ENCODE measurements around the gene IPPK.
A peak's percentile ranks its signal among the peaks of the same experiment; 100 is the strongest.

IPPK gene

DNA sequence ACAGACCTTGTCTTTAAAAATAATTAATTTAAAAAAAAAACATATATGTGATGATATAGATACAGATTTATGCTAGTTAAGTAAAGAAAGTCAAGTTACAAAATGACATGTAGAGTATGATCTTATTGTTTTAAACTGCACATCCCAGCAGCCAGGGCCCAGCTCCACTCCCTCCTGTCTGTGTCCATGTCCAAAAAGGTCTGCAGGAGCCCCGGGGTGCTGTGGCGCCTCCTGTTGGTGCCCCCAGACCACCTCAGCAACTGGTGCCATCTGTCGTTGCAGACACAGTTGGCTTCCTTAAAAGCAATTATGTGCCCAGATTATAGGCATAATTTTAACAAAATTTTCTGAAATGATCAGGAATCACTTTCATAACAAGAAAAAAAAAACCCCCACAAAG is 33.3 kb downstream of the IPPK start:
- DNase-seq (ENCODE audit: low read depth): no peak
- TF ChIP-seq, protein P1, sequence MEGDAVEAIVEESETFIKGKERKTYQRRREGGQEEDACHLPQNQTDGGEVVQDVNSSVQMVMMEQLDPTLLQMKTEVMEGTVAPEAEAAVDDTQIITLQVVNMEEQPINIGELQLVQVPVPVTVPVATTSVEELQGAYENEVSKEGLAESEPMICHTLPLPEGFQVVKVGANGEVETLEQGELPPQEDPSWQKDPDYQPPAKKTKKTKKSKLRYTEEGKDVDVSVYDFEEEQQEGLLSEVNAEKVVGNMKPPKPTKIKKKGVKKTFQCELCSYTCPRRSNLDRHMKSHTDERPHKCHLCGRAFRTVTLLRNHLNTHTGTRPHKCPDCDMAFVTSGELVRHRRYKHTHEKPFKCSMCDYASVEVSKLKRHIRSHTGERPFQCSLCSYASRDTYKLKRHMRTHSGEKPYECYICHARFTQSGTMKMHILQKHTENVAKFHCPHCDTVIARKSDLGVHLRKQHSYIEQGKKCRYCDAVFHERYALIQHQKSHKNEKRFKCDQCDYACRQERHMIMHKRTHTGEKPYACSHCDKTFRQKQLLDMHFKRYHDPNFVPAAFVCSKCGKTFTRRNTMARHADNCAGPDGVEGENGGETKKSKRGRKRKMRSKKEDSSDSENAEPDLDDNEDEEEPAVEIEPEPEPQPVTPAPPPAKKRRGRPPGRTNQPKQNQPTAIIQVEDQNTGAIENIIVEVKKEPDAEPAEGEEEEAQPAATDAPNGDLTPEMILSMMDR (IDR thresholded peaks at IDR 0.05; ENCODE audit: insufficient read depth, low read depth, low read length, missing control alignments): no peak
- H3K4me3 ChIP-seq (ENCODE audit: low read depth, low read length): no peak overlapping the region

DNA sequence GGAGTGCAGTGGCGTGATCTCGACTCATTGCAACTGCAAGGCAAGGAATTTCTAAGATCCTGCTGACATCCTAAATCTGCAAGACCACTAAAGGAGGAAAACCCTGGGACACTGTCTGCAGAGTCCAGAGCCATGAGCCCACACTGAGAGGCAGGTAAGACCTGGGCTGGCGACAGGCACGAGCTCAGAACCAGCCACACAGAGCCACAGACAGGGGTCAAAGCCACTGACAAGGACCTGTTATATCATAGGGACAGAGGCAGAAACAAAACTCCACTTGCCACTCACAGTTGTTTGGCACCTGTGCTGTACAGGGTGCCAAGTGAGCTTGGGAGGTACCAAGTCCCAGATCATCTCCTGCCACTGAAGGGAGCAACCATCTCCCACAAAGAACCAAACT is 34.2 kb downstream of the IPPK start:
- no peak overlapping the region for H3K4me3 ChIP-seq (ENCODE audit: low read depth, low read length)
- TF ChIP-seq, protein P1 (IDR thresholded peaks at IDR 0.05; ENCODE audit: insufficient read depth, low read depth, low read length, missing control alignments): no peak
- no peak for DNase-seq (ENCODE audit: low read depth)

DNA sequence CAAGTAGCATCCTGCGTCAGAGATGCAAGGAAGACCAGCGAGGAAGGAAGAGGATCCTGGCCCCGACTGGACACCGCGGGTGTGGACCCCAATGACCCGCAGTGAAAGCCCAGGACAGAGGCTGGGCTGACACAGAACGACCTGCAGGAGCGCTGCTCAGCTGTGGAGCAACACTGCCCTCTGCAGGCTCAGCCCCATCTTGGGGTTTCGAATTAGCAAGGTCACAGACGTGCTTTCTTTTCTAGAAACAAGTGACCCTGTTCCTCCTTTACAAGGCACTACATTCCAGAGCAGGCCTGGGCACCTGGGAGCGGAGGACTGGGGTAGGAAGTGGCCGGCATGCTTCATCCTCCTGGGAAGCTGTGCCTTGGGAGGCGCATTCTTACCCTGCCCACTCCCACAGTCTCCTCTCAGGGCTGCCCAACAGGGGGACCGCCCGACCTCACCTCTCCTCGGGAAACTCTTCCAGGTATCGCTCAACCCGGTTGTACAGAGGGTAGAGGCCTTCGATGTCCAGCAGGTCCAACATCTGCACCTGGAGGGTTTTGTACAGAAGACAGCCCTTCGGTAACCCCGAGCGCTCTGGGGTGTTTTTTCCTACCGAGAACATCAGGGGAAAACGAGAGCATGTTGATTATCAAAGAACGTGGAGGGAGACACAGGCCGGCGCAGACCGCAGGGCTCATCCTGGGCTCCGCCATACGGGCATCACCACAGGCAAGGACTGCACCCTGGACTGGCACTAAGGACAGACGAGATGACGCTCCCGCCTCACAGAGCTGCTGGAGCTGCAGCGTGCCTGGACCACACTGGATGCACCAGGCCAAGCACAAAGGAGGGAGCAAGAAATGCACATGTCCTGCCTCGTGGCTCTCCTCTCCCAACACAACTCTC is 35.0 kb downstream of the IPPK start:
- TF ChIP-seq, protein P1 (IDR thresholded peaks at IDR 0.05; ENCODE audit: insufficient read depth, low read depth, low read length, missing control alignments): peak; percentile 98
- no peak overlapping the region for H3K4me3 ChIP-seq (ENCODE audit: low read depth, low read length)
- peak; percentile 84 for DNase-seq (ENCODE audit: low read depth)

DNA sequence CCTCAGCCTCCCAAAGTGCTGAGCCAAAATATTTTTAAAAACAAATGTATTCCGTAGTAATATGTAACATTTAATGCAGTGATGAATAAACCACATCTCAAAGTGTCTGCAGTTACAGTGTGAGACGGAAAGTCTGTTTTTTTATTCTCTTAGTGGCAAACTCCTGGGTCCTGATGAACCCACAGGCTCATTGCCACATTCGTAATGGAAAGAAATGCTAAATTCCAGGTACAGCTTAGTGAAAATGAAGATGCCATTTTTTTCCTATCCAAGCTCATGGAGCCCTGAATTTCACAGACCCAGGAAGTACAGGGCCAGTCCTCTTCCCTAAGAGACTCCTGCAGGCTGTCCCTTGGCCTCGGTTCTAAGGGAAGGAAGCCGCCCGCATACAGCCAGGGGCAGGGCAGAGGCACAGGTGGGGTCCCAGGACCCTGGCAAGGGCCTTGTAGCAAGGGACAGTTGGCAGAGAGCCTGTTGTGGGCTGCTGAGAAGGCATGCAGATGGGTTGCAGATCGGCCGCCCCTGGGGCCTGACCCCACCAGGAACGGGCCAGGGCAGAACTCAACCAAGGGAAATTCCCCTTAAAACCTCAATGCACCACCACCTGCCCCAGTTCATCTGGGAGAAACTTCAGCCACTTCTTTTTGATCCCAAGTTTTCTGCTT is 36.2 kb downstream of the IPPK start:
- TF ChIP-seq, protein P1 (IDR thresholded peaks at IDR 0.05; ENCODE audit: insufficient read depth, low read depth, low read length, missing control alignments): no peak
- no peak for DNase-seq (ENCODE audit: low read depth)
- no peak overlapping the region for H3K4me3 ChIP-seq (ENCODE audit: low read depth, low read length)

DNA sequence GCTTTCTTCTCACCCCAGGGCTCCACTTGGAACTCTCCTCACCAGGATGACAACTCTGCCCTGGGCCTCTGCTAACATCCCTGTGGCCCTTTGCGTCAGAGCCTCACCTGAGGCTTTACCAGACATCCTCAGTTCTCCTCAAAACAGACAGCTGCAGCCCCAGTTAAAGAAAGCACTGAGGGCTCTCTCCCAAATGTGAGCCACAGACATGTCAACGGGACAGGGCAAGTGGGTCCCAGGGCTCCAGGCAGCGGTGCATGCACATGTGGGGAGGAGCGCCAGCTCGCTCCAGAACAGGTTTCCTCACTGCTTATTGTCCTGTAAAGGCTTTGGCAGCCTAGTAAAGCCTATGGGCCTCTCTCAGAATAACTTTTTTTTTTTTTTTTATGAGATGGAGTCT is 37.3 kb downstream of the IPPK start:
- TF ChIP-seq, protein P1 (IDR thresholded peaks at IDR 0.05; ENCODE audit: insufficient read depth, low read depth, low read length, missing control alignments): no peak
- H3K4me3 ChIP-seq (ENCODE audit: low read depth, low read length): no peak overlapping the region
- no peak for DNase-seq (ENCODE audit: low read depth)

DNA sequence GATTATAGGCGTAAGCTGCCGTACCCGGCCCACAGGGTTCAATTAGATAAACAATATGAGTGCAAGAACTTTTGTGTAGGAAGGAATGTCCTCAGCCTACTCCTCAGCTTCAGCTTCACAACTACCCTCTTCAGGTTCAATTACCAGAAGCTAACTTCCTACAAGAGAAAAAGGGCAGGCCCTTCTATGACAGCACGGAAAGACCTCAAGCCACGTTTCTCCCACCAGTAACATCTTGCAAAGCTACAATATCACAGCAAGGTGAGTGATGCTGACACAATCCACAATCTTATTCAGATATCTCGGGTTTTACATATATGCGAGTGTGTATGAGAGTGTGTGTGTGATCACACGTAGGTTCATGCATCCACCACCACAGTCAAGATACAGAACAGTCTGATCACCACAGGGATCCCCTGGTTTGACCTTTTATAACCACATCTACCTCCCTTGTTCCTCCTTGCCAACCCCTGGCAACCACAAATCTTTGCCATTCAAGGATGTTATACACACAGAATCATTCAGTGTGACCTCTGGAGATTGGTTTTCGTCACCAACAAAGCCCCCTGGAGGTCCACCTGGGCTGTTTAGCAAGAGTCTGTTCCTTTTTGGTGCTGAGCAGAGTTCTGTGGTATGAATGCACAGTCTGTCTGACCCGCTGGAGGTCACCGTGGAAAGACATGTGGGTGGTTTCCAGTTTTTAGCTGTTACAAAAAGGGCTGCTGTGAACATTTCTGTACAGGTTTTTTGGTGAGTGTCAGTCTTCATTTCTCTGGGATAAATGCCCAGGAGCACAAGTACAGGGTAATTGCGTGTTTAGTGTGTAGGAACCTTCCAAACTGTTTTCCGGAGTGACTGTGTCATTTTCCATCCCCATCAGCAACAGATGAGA is 38.2 kb downstream of the IPPK start:
- DNase-seq (ENCODE audit: low read depth): no peak
- TF ChIP-seq, protein P1 (IDR thresholded peaks at IDR 0.05; ENCODE audit: insufficient read depth, low read depth, low read length, missing control alignments): no peak
- no peak overlapping the region for H3K4me3 ChIP-seq (ENCODE audit: low read depth, low read length)

All from GM12865 (cell line).